Uterus (tissue), 2 donors: ENCODE measurements around the gene HSD17B2.

Experiments
- CTCF ChIP-seq, 4 experiments: fragments of 200-600 bp in 2 of 4; fragments of 450-650 bp in 2 of 4; sonication (generic) in 2 of 4; IDR thresholded peaks; one replicate each; pipeline ENCODE4 v1.5.1; 2016 to 2019; ENCODE audit warnings: antibody characterized with exemption in 4 of 4, mild to moderate bottlenecking in 2 of 4, moderate library complexity in 1 of 4
- POLR2A ChIP-seq, 2 donors: fragments of 450-650 bp; IDR thresholded peaks; one replicate each; pipeline ENCODE4 v1.6.1; 2016; ENCODE audit warnings: antibody characterized with exemption in 2 of 2, mild to moderate bottlenecking in 1 of 2, moderate library complexity in 1 of 2

DNA sequence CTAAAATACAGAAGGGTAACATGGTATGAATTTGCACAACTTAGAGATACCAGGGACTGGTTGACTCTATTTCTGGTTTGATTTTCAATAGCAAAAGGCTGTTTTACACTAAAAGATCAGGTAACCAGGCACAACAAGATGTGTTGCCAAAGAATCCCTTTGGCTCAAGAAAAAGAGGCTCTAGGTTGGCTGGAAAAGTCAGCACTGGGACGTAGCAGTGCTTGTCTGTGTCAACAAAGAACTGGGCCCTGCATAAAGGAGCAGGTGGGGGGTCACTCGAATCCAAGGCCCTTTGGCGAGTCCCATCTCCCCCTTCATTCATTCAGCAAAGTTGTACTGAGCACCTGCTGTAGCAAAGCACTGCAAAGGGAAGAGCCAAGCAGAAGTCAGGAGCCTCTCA is 42.2 kb upstream of the HSD17B2 start:
- no peak for TF ChIP-seq CTCF (IDR thresholded peaks at IDR 0.05)
- no peak for TF ChIP-seq POLR2A (IDR thresholded peaks at IDR 0.05)
